SK-N-SH (cell line): ENCODE data around the gene PARK7. TPM values are rescaled to one million over a fixed set of nuclear protein-coding genes. Genes with fewer than 3 reads are reported as not detected.

ENCODE experiments used
- CTCF ChIA-PET: fragments of 300-600, 350-600 bp; formaldehyde crosslinking; extraction: SDS; loops from one replicate; lab custom pipeline; 2021; lab: Yijun Ruan, JAX
- POLR2A ChIA-PET: fragments of 350-600 bp; sonication (Branson Sonifier 250); formaldehyde crosslinking; extraction: SDS; loops from one replicate; lab custom pipeline; 2020; ENCODE audit warnings: antibody characterized with exemption, inconsistent platforms; lab: Yijun Ruan, JAX
- DNase-seq: peaks from one replicate; pipeline ENCODE4 v3.0.0; 2012
- H2AFZ ChIP-seq: fragments of 200-600 bp; sonication (generic); 2 replicates; pipeline ENCODE4 v1.8.1; 2016; ENCODE audit warnings: antibody characterized with exemption, mild to moderate bottlenecking, low read depth
- H3F3A ChIP-seq: fragments of 200-600 bp; sonication (generic); replicated peaks from 2 replicates; pipeline ENCODE3; 2016; ENCODE audit warnings: antibody characterized with exemption, mild to moderate bottlenecking; ENCODE audit not compliant: insufficient read depth
- H3K27ac ChIP-seq, 2 experiments: fragments of 200-500 bp in 1 of 2; fragments of 200-600 bp in 1 of 2; sonication (Bioruptor generic) in 1 of 2; sonication (generic), shearing (Covaris generic) in 1 of 2; 2 replicates each; pipeline versions ENCODE4 v1.5.1 to v1.6.1; 2014 to 2016; ENCODE audit warnings: low read depth in 2 of 2, inconsistent platforms in 1 of 2, low read length in 1 of 2, mild to moderate bottlenecking in 1 of 2, mixed read lengths in 1 of 2
- H3K27me3 ChIP-seq: fragments of 200-600 bp; sonication (generic), shearing (Covaris generic); 2 replicates; pipeline ENCODE4 v1.6.1; 2016; ENCODE audit warnings: mixed run types; ENCODE audit not compliant: insufficient read depth
- H3K36me3 ChIP-seq, 2 experiments: fragments of 200-500 bp in 1 of 2; fragments of 200-600 bp in 1 of 2; sonication (Bioruptor generic) in 1 of 2; sonication (generic) in 1 of 2; replicated peaks in 1 of 2; 2 replicates each; pipeline versions ENCODE3 to v1.5.1; 2014 to 2016; ENCODE audit warnings: low read length in 1 of 2, mild to moderate bottlenecking in 1 of 2; ENCODE audit not compliant: insufficient read depth in 2 of 2, control insufficient read depth in 1 of 2
- H3K4me1 ChIP-seq, 2 experiments: fragments of 200-500 bp in 1 of 2; fragments of 200-600 bp in 1 of 2; sonication (Bioruptor generic) in 1 of 2; sonication (generic), shearing (Covaris generic) in 1 of 2; 2 replicates each; pipeline versions ENCODE4 v1.5.1 to v1.6.1; 2014 to 2016; ENCODE audit warnings: low read depth in 1 of 2, low read length in 1 of 2, mixed run types in 1 of 2; ENCODE audit not compliant: insufficient read depth in 2 of 2, control insufficient read depth in 1 of 2
- H3K4me2 ChIP-seq: fragments of 200-600 bp; sonication (generic), shearing (Covaris generic); 2 replicates; pipeline ENCODE4 v1.6.1; 2017; ENCODE audit warnings: mixed run types
- H3K4me3 ChIP-seq, 2 experiments: fragments of 200-500 bp in 1 of 2; fragments of 200-600 bp in 1 of 2; sonication (Bioruptor generic) in 1 of 2; sonication (generic), shearing (Covaris generic) in 1 of 2; 2 replicates each; pipeline versions ENCODE4 v1.5.1 to v1.8.1; 2014 to 2016; ENCODE audit warnings: low read depth in 2 of 2, inconsistent platforms in 1 of 2, low read length in 1 of 2, mild to moderate bottlenecking in 1 of 2, mixed read lengths in 1 of 2, moderate library complexity in 1 of 2
- H3K79me2 ChIP-seq: fragments of 200-600 bp; sonication (generic); 2 replicates; pipeline ENCODE4 v1.8.1; 2017; ENCODE audit warnings: mild to moderate bottlenecking; ENCODE audit not compliant: insufficient read depth
- H3K9ac ChIP-seq: fragments of 200-600 bp; sonication (generic); 2 replicates; pipeline ENCODE4 v1.6.1; 2017; ENCODE audit warnings: mixed run types
- H3K9me2 ChIP-seq: fragments of 200-600 bp; sonication (generic); 2 replicates; pipeline ENCODE4 v1.6.1; 2017; ENCODE audit warnings: mixed run types
- H3K9me3 ChIP-seq: fragments of 200-600 bp; sonication (generic); 2 replicates; pipeline ENCODE4 v1.6.1; 2017; ENCODE audit warnings: mixed run types, mild to moderate bottlenecking, moderate library complexity
- H4K20me1 ChIP-seq: fragments of 200-600 bp; sonication (generic); 2 replicates; pipeline ENCODE4 v1.6.1; 2017; ENCODE audit warnings: mild to moderate bottlenecking, mixed run types; ENCODE audit not compliant: insufficient read depth
- ELF1 ChIP-seq: IDR thresholded peaks from 2 replicates; pipeline ENCODE4 v1.4.0; 2012
- FOSL2 ChIP-seq: IDR thresholded peaks from 2 replicates; pipeline ENCODE4 v1.4.0; 2012; ENCODE audit warnings: low read depth, mild to moderate bottlenecking, moderate library complexity, borderline replicate concordance
- FOXJ3 ChIP-seq: sonication (generic); formaldehyde crosslinking; IDR thresholded peaks from 2 replicates; pipeline ENCODE4 v1.5.1; 2020; ENCODE audit warnings: mild to moderate bottlenecking, missing genetic modification reagents
- FOXM1 ChIP-seq: IDR thresholded peaks from 2 replicates; pipeline ENCODE4 v1.4.0; 2012; ENCODE audit warnings: low read depth, mild to moderate bottlenecking
- JUND ChIP-seq: IDR thresholded peaks from 2 replicates; pipeline ENCODE4 v1.4.0; 2012
- MXI1 ChIP-seq: IDR thresholded peaks from 2 replicates; pipeline ENCODE4 v1.6.1; 2012; ENCODE audit warnings: mild to moderate bottlenecking, low read depth, low read length, improper control_type of control experiment
- NFIC ChIP-seq: IDR thresholded peaks from 2 replicates; pipeline ENCODE4 v1.4.0; 2012; ENCODE audit warnings: borderline replicate concordance
- NRF1 ChIP-seq: IDR thresholded peaks from 2 replicates; pipeline ENCODE4 v1.6.1; 2012; ENCODE audit warnings: low read depth, mild to moderate bottlenecking, low read length
- RCOR1 ChIP-seq: fragments of 150-350 bp; IDR thresholded peaks from 2 replicates; pipeline ENCODE4 v1.6.1; 2017; ENCODE audit warnings: antibody characterized with exemption, low read length
- SIN3A ChIP-seq: IDR thresholded peaks from 2 replicates; pipeline ENCODE4 v1.6.1; 2012; ENCODE audit warnings: low read depth, mild to moderate bottlenecking, low read length, moderate library complexity, borderline replicate concordance
- SMC3 ChIP-seq: IDR thresholded peaks from 2 replicates; pipeline ENCODE4 v1.6.1; 2012; ENCODE audit warnings: low read depth, low read length, improper control_type of control experiment
- USF1 ChIP-seq: IDR thresholded peaks from 2 replicates; pipeline ENCODE4 v1.4.0; 2012; ENCODE audit warnings: low read depth, borderline replicate concordance
- YY1 ChIP-seq: IDR thresholded peaks from 2 replicates; pipeline ENCODE4 v1.4.0; 2012; ENCODE audit warnings: low read depth, mild to moderate bottlenecking
- WGBS: methylation state at CpG from one replicate; pipeline ENCODE4 v1.1.6; 2017; ENCODE audit warnings: low lambda C conversion rate; 5-methylcytosine and 5-hydroxymethylcytosine counted together
- polyA plus RNA-seq, 3 experiments: library from polyadenylated mRNA; depleted of rRNA; stranded (reverse); fragments of >200 nt; gene quantifications; 2 replicates each; pipeline ENCODE4 v1.2.3, GENCODE V29; 2012
- TF ChIP-seq, protein P1 (sequence below): IDR thresholded peaks from 2 replicates; pipeline ENCODE4; 2012

The PARK7 gene
- polyA plus RNA-seq, 1 of the 3 experiments (the other 2 are of a cell fraction): 415 TPM

DNA sequence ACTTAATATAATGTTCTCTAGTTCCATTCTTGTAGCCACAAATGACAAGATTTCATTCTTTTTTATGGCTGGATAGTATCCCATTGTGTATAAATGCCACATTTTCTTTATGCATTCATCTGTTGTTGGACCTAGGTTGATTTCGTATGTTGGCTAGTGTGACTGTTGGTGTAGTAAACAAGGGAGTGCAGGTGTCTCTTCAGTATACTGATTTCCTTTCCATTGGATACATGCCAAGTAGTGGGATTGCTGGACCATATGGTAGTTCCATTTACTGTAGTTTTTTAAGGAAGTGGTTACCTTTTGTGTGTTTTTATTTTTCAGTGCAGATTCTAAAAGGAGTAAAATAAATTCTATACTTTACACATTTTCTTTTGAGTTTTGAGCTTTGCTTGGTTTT lies 5.7 kb downstream of the PARK7 start (continued):
- TF ChIP-seq, protein P1, sequence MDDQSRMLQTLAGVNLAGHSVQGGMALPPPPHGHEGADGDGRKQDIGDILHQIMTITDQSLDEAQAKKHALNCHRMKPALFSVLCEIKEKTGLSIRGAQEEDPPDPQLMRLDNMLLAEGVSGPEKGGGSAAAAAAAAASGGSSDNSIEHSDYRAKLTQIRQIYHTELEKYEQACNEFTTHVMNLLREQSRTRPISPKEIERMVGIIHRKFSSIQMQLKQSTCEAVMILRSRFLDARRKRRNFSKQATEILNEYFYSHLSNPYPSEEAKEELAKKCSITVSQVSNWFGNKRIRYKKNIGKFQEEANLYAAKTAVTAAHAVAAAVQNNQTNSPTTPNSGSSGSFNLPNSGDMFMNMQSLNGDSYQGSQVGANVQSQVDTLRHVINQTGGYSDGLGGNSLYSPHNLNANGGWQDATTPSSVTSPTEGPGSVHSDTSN: no peak
- TF ChIP-seq USF1 (no peak), YY1 (no peak), NFIC (no peak), FOXM1 (no peak), NRF1 (no peak), FOXJ3 (CRISPR knock-in tag) (no peak), ELF1 (no peak), MXI1 (no peak)

DNA sequence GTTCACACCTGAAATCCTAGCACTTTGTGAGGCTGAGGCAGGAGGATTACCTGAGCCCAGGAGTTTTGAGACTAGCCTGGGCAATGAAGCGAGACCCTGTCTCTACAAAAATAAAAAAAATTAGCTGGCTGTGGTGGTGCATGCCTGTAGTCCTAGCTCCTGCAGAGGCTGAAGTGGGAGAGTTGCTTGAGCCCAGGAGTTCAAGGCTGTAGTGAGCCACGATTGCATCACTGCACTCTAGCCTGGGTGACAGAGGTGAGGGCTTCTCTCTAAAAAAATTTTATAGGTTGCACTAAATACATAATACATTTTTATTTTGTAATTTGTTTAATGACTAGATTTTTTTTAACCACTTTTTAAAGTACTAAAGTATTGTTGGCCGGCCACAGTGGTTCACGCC lies 6.1 kb downstream of the PARK7 start:
- Histone ChIP-seq H2AFZ (no peak overlapping the region), H3K9ac (0 out of 2 replicates have a peak overlapping the region, but pooled peaks have one; percentile 3), H3K27me3 (no peaks in the 10 kb centered on the region), H3K9me2 (no peaks in the 10 kb centered on the region), H3F3A (no peaks in the 10 kb centered on the region), H3K27ac (no peak overlapping the region), H3K4me1 (peaks cover 0 to under 1% of the 10 kb centered on the region in 2 experiments; a peak in 2 of 4 replicates), H4K20me1 (0 out of 2 replicates have a peak, but pooled peaks cover 8% of the 10 kb centered on the region), H3K9me3 (no peaks in the 10 kb centered on the region), H3K36me3 (peaks cover 57 to 69% of the 10 kb centered on the region in 2 experiments), H3K4me2 (no peak overlapping the region), H3K79me2 (peaks cover 78% of the 10 kb centered on the region), H3K4me3 (no peak overlapping the region)
- WGBS: 93% methylated on average over 4 of the region's 4 CpGs
- POLR2A ChIA-PET: no interaction called here
- TF ChIP-seq USF1 (no peak), JUND (no peak), SMC3 (no peak), RCOR1 (no peak)
- CTCF ChIA-PET: interaction anchor here (0.7 to 2.5 kb wide), 3 partner anchors 15 to 381 kb away, joined by 3 to 8 read pairs (median 4); no protein-coding TSS in a partner anchor
- no peak for DNase-seq

- 93% methylated on average over 2 of the region's 2 CpGs for WGBS
- Histone ChIP-seq H2AFZ (no peak overlapping the region), H3K4me2 (no peak overlapping the region), H3K4me1 (no peaks in the 10 kb centered on the region), H3K36me3 (peaks cover 48 to 52% of the 10 kb centered on the region in 2 experiments), H3K79me2 (peaks cover 53% of the 10 kb centered on the region), H3K9me3 (no peaks in the 10 kb centered on the region), H3F3A (peaks cover 8% of the 10 kb centered on the region), H3K27me3 (no peaks in the 10 kb centered on the region), H3K9ac (no peak overlapping the region), H3K27ac (no peak overlapping the region), H3K9me2 (no peaks in the 10 kb centered on the region), H3K4me3 (no peak overlapping the region), H4K20me1 (0 out of 2 replicates have a peak, but pooled peaks cover 8% of the 10 kb centered on the region)
- CTCF ChIA-PET: interaction anchor here (1.0 to 1.9 kb wide), 2 partner anchors 45 to 344 kb away, joined by 5 to 10 read pairs; no protein-coding TSS in a partner anchor
- no peak for DNase-seq
- TF ChIP-seq FOSL2 (no peak), NFIC (no peak), SIN3A (no peak)
- POLR2A ChIA-PET: no interaction called here
These were observed 8.7 kb downstream of the PARK7 start for GRCh38 chr1:7970246-7970645.
